Stimulated activated CD4-positive, alpha-beta T cell treated with anti-CD3 and anti-CD28 coated beads, Interleukin-4, amount 100 ng/mL, for 48 hours (primary cell): ENCODE results near the gene PCDH9.
"Not testable (repeated sequence)": the region's sequence is repeated elsewhere in the genome, so short reads cannot be mapped to it uniquely, and the experiment has no call there.

ENCODE experiments used
- DNase-seq, 2 donors: peaks; one replicate each; pipeline ENCODE4 v3.0.0-alpha.2; 2020; ENCODE audit warnings: low read depth in 2 of 2

PCDH9 gene

DNA sequence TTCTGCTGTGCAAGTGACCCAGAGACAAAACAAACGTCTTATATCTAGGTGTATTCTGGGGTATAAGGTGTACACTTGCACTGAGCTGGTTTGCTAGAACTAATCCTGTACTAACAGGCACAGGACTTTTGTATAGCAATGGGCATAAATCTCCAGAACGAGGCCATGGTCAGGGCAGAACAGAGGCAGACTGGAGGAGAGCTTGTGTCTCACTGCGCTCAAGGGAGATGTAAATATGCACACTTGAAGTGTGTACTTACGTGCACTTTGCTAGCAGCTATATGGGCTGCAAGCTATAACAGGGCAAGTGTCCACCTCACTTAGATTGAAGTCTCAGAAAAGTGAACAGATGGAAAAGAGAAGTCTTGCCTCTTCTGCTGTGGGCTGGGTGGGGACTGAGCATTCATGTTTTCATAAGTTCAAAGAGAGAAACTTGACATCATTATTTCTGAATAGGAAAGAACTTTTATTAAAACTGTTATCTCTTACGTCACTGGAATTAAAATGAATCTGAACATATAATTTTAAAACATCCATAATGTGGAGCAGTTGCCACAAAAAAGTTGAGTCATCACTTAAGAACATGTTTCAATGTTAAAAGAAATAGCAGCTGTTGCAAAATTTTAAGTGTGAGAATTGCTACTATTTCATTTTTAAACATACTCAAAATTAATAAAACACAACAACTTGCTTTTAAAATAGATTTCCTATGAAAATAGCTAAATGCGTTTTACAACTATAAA lies 888.3 kb downstream of the PCDH9 start:
- no peak for DNase-seq

GRCh38 chr13:66339214-66339613 lies 890.9 kb downstream of the PCDH9 start:
- no peak for DNase-seq

- DNase-seq: no peak
These were observed 891.6 kb downstream of the PCDH9 start for GRCh38 chr13:66338542-66338941.

GRCh38 chr13:66335626-66336025 lies 894.5 kb downstream of the PCDH9 start:
- DNase-seq: no peak

GRCh38 chr13:66329988-66330451 lies 900.1 kb downstream of the PCDH9 start:
- DNase-seq: no peak

DNA sequence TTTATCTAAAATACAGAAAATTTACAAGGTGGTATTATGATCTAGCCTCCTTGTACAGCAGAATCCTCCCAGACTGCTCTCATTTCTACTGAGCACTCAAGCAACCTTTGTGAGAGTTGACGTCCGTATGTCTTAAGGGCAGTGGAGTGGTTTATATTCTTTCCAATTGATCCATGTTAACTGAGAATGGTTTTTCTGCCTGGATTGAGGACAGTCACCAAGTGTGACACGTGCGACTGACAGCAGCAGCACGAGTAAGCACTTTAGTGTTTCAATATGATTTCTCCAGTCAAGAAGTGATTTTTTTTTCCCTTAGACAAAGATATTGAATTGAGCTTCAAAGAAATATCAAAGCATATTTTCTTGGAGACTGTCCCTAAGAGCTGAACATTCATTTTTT lies 901.7 kb downstream of the PCDH9 start:
- DNase-seq: no peak

DNA sequence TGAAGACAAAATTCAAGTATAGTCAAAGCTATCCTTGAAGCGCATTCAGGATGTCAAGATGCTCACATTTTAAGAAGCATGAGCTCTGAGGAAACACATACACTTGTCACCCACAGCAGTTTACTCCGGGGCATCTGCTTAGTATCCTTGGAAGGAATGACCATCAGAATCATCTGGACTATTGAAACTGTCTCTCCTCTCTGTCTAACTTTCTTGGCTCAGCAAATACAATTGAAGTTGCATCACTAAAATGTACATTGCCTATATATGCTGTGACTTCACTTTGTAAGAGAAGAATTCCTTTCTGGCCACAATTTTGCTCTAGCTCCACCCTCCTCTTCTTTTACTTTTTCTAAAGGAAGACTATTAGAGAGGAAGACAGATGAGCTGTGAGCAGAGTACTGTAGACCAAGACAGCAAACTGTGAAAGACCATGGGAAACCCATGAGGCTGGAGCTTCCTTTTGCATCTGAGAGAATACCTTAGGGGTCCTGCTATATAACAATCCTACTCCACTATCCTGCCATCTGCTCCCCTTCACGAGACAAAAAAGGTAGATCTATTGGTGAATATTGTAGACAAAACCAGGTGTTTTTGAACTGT lies 906.3 kb downstream of the PCDH9 start:
- DNase-seq: no peak

- no peak for DNase-seq
These were observed 907.2 kb downstream of the PCDH9 start for GRCh38 chr13:66322936-66323335.

- no peak for DNase-seq
These were observed 907.9 kb downstream of the PCDH9 start for GRCh38 chr13:66322193-66322740.

DNA sequence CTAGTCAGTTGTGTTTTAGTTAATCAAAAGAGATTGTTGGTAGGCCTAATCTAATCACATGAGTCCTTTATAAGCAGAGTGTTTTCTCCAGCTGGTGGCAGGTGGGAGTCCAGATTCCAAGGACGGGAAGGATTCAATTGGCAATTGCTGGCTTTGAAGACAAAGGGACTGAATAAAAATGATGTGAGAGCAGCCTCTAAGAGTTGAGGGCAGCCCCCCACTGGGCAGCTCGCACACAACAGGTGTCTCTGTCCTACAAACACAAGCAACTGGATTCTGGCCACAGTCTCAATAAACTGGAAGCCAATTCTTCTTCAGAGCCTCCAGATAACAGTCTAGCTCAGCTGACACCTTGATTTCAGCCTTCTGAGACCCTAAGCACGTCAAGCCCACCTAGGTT lies 915.2 kb downstream of the PCDH9 start:
- no peak for DNase-seq

- no peak for DNase-seq
These were observed 916.7 kb downstream of the PCDH9 start for GRCh38 chr13:66313413-66313812.

DNA sequence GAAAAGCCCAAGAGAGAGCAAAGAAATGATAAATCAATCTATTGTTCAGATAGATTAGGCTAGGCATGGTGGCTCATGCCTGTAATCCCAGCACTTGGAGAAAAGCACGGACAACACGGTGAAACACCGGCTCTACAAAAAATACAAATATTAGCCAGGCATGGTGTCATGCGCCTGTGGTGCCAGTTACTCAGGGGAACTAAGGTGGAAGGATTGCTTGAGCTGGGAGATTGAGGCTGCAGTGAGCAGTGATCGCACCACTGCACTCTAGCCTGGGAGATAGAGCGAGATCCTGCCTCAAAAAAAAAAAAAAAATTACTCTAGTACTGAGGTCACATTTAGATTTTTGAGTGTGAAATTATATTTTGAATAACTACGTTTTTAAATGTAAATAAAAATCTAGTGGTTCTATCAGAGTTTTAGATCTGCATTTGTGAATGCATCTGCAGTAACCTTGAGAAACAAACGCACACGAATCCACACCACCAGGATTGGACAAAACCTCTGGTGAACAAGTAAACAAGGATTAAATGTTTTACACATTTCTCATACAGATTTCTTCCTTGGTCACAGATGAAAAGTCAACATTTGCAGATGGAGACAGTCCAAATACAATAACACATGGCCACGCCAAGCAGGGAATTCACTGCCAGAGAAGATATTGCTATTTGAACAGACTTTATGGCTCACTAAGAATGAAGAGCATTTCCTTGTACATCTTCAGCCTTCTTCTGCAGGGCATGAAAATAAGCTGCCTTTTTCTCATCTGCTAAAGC lies 917.6 kb downstream of the PCDH9 start:
- no peak for DNase-seq

DNA sequence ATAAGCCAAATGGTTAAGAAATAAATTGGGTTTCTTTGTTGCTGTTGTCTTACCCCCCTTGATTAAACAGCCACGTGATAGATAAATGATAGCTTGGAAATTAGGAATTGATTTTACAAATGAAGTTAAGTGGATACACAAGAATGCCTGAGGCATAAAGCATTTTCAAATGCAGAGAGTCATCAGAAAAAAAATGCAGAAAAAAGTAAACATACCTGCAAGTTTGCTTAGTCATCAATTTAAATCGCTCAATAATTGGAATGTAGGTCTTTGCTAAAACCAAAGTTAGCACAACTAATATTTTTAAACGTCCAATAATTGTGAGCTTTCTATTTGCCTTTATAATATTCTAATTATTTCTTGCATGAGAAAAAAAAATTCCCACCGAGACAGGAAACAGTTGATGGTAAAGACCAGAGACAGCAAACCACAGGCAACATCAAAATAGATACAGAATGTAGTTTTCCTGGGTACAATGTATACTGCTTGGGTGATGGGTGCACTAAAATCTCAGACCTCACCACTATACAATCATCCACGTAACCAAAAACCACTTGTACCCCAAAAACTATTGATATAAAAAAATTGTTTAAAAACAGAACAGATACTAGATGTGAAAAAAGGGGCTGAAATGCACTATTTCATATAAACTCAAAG lies 924.0 kb downstream of the PCDH9 start:
- DNase-seq: no peak

GRCh38 chr13:66301482-66301881 lies 928.7 kb downstream of the PCDH9 start:
- no peak for DNase-seq

DNA sequence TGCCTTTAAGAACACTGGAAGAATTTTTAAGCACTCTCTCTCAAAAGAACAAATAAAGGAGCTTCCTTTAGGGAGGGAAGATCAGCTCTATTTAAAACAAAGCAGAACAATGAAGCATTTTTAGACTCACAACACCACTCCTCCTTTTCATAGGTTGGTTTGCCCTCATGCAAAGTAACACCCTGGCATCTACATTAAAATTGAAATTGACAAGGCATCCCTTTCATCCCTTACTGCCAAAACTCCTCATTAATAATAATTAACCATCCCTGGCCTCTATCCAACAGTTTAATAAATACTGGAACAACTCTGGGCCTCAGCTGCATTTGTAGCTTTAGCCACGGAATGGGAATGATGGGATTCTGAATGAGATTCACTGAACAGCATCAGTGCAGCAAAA lies 929.1 kb downstream of the PCDH9 start:
- DNase-seq: no peak

DNA sequence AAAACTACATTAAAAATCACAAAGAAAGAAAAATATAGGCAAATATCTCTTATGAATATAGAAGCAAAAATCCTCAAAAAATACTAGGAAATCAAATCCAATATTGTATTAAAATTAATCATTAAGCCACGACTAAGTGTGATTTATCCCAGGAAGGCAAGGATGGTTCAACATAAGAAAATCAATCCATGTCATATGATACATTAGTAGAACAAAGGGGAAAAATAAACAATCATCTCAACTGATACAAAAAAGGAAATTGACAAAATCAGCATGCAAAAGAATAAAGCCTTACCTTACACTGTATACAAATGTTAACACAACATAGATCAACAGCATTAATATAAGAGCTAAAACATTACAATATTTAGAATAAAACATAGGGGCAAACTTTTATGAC lies 933.3 kb downstream of the PCDH9 start:
- no peak for DNase-seq

DNA sequence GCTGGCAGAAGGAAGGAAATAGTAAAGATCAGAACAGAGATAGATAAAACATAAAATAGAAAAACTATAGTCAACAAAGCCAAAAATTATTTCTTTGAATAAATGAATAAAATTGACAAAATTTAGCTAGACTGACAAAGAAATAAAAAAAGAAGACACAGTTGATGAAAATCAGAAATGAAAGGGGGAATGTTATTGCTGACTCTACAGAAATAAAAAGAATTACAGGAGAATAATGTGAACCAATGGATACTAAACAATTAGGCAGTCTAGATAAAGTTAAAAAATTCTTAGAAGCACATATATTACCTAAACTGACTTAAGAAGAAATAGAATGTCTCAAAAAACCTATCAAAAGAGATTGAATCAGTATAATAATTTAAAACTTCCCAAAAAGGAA lies 933.8 kb downstream of the PCDH9 start:
- DNase-seq: no peak

- not testable (repeated sequence) for DNase-seq
These were observed 943.3 kb downstream of the PCDH9 start for GRCh38 chr13:66286806-66287205.

DNA sequence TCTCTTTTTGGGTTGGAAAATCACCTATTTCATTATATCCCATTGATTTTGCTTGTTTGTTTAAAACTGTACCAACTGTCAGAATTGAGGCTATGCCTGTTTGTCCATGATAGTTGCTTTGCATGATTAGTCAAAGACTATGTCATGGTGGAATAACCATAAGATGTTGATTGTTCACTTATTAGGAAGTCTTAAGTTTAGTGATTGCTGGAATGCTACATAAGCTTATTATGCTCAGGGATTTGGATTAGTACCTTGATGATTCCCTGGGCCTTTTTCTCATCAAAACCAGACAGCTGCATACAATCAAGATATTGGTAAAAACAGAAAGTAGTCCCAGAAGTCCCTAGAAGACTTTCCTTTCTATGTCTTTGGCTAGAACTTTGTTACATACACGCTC lies 954.7 kb downstream of the PCDH9 start:
- DNase-seq: no peak

DNA sequence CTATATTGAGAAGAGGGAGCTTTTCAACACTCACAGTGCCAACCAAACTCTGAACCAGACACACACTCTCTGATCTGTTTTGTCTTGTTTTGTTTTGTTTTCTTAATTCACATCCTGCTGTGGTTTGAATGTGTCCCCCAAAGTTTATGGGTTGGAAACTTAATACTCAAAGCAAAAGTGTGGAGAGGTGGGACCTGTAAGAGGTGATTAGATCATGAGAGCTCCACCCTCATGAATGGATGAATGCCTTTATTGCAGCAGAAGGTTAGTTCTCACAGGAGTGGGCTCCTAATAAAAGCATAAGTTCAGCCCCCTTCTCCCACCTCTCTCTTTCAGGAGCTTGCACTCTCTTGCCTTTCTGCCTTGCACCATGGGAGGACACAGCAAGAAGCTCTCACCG lies 957.1 kb downstream of the PCDH9 start:
- no peak for DNase-seq

GRCh38 chr13:66266761-66267160 lies 963.4 kb downstream of the PCDH9 start:
- no peak for DNase-seq

DNA sequence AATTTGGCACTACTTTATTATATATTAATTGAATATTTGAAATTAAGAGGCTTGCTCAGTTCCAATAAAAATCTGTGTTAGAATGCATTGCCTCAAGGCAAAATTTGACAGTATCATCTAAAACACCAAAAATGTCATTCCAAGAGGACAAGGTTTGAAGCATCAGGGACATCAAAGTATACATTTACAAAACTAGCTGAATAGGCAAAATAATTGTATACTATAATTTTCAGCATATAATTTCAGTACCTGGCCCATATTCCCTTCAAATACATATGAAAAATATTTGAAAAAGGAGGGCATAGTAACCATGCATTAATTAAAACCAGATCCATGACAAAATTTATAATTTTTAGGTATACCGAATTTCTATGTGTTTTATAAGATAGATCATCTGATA lies 963.8 kb downstream of the PCDH9 start:
- DNase-seq: no peak
